ENCODE results near the gene QRSL1. TPM values are rescaled to one million over a fixed set of nuclear protein-coding genes. Genes with fewer than 3 reads are reported as not detected.
A peak's percentile ranks its signal among the peaks of the same experiment; 100 is the strongest.

QRSL1 gene
- total and polyA plus RNA-seq, 2 experiments from 2014 or later = 7.8 to 9.7 TPM

DNA sequence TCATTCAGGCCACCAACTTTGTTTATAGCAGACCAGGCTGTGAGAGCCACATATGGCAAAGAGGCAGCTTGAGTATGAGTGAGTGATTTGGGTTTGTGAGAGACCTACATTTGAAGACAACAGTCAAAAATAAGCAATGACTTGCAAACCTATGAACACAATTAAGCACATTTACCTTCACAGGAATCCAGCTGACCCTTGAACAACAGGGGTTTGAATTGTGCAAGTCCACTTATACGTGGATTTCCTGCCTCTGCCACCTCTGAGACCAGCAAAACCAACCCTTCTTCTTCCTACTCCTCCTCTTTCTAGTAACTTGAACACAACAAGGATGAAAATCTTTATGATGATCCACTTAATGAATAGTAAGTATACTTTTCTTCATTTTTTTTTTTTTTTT, 10.2 kb upstream of the QRSL1 start:
- Histone ChIP-seq H3K36me3 (ENCODE audit: low read depth) (no peaks in the 10 kb centered on the region), H3K4me1 (ENCODE audit: insufficient read depth) (no peaks in the 10 kb centered on the region), H3K9me2 (ENCODE audit: insufficient read depth) (no peaks in the 10 kb centered on the region), H4K20me1 (ENCODE audit: insufficient read depth) (no peaks in the 10 kb centered on the region), H3F3A (ENCODE audit: insufficient read depth) (no peaks in the 10 kb centered on the region), H3K9ac (no peak overlapping the region), H2AFZ (no peak overlapping the region), H3K27me3 (replicated peaks; ENCODE audit: insufficient read depth) (no peaks in the 10 kb centered on the region), H3K27ac (no peak overlapping the region), H3K4me3 (no peak overlapping the region), H3K9me3 (ENCODE audit: low read depth) (no peaks in the 10 kb centered on the region), H3K79me2 (ENCODE audit: insufficient read depth) (no peaks in the 10 kb centered on the region), H3K4me2 (ENCODE audit: unreplicated experiment) (no peak overlapping the region)
- no peak for DNase-seq
- TF ChIP-seq EZH2phosphoT487 (IDR thresholded peaks at IDR 0.05; ENCODE audit: insufficient read depth, low read depth) = no peak
- TF ChIP-seq EZH2 (IDR thresholded peaks at IDR 0.05; ENCODE audit: insufficient read depth, poor library complexity, severe bottlenecking) = no peak
- WGBS, 2 experiments (ENCODE audit: low coverage in 1 of 2, low lambda C conversion rate in 2 of 2, missing lambda C conversion rate in 2 of 2) = 93 to 100% methylated on average over 1 of the region's 1 CpG
- in situ Hi-C loops (cut with MboI) = no loop called here

DNA sequence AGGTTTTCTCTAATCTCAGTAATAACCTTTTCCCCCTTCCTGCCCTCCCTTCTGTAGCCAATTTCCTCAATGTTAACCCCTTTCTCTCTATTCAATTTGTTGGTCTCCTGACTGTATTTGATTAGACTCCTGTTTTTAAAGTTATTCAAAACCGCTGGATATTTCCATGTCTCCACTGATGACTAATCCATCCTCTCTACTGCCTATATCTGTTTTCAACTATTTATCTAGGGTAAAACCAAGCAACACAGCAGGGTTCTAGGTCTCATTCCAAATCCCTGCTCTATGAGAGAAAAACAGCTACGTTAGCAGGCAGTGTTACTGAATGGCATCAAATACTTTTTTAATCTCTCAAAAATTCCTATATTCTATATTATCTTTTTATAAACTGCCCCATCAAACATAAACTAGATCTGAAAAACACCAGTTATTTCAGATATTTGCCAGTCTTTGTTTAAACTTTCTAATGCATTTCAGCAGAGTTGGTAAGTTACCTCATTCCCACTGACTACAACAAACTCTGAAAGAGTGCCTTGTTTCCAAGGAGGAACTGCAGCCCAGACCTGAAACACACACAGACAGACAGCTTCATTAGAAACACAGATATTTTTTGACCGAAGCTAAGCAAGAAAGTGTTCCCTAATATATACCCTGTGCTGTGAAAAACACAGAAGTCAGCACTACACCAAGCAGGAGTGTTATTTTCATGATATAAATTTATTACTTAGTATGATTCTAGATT, 8.3 kb upstream of the QRSL1 start:
- Histone ChIP-seq H3K4me3 (no peak overlapping the region), H3K36me3 (ENCODE audit: low read depth) (no peaks in the 10 kb centered on the region), H4K20me1 (ENCODE audit: insufficient read depth) (no peaks in the 10 kb centered on the region), H3K9me3 (ENCODE audit: low read depth) (no peaks in the 10 kb centered on the region), H3K79me2 (ENCODE audit: insufficient read depth) (no peaks in the 10 kb centered on the region), H3F3A (ENCODE audit: insufficient read depth) (no peaks in the 10 kb centered on the region), H3K4me1 (ENCODE audit: insufficient read depth) (no peaks in the 10 kb centered on the region), H2AFZ (no peak overlapping the region), H3K27ac (no peak overlapping the region), H3K27me3 (replicated peaks; ENCODE audit: insufficient read depth) (no peaks in the 10 kb centered on the region), H3K4me2 (ENCODE audit: unreplicated experiment) (no peak overlapping the region), H3K9ac (no peak overlapping the region), H3K9me2 (ENCODE audit: insufficient read depth) (no peaks in the 10 kb centered on the region)
- TF ChIP-seq EZH2 (IDR thresholded peaks at IDR 0.05; ENCODE audit: insufficient read depth, poor library complexity, severe bottlenecking) (no peak), EZH2phosphoT487 (IDR thresholded peaks at IDR 0.05; ENCODE audit: insufficient read depth, low read depth) (no peak)
- WGBS, 2 experiments (ENCODE audit: low coverage in 1 of 2, low lambda C conversion rate in 2 of 2, missing lambda C conversion rate in 2 of 2) = 76 to 79% methylated on average over 3 of the region's 3 CpGs
- in situ Hi-C loops (cut with MboI) = no loop called here
- peak; percentile 36 for DNase-seq

- Histone ChIP-seq H3K9me2 (ENCODE audit: insufficient read depth) (no peaks in the 10 kb centered on the region), H3K4me1 (ENCODE audit: insufficient read depth) (no peaks in the 10 kb centered on the region), H3K27ac (no peak overlapping the region), H4K20me1 (ENCODE audit: insufficient read depth) (no peaks in the 10 kb centered on the region), H3K9me3 (ENCODE audit: low read depth) (no peaks in the 10 kb centered on the region), H3K9ac (no peak overlapping the region), H3F3A (ENCODE audit: insufficient read depth) (no peaks in the 10 kb centered on the region), H3K4me3 (no peak overlapping the region), H2AFZ (no peak overlapping the region), H3K4me2 (ENCODE audit: unreplicated experiment) (no peak overlapping the region), H3K27me3 (replicated peaks; ENCODE audit: insufficient read depth) (no peaks in the 10 kb centered on the region), H3K79me2 (ENCODE audit: insufficient read depth) (no peaks in the 10 kb centered on the region), H3K36me3 (ENCODE audit: low read depth) (no peaks in the 10 kb centered on the region)
- TF ChIP-seq EZH2phosphoT487 (IDR thresholded peaks at IDR 0.05; ENCODE audit: insufficient read depth, low read depth) (no peak), EZH2 (IDR thresholded peaks at IDR 0.05; ENCODE audit: insufficient read depth, poor library complexity, severe bottlenecking) (no peak)
- in situ Hi-C loops (cut with MboI) = no loop called here
- no peak for DNase-seq
- WGBS, 2 experiments (ENCODE audit: low coverage in 1 of 2, low lambda C conversion rate in 2 of 2, missing lambda C conversion rate in 2 of 2) = 95 to 97% methylated on average over 8 of the region's 8 CpGs
Observed at GRCh38 chr6:106622412-106622811, 7.0 kb upstream of the QRSL1 start.

GRCh38 chr6:106623039-106623438, 6.3 kb upstream of the QRSL1 start:
- no peak for DNase-seq
- Histone ChIP-seq H3K79me2 (ENCODE audit: insufficient read depth) (0 out of 2 replicates have a peak, but pooled peaks cover under 1% of the 10 kb centered on the region), H3F3A (ENCODE audit: insufficient read depth) (no peaks in the 10 kb centered on the region), H3K9ac (no peak overlapping the region), H3K27ac (no peak overlapping the region), H3K36me3 (ENCODE audit: low read depth) (no peaks in the 10 kb centered on the region), H3K9me2 (ENCODE audit: insufficient read depth) (no peaks in the 10 kb centered on the region), H3K4me2 (ENCODE audit: unreplicated experiment) (no peak overlapping the region), H2AFZ (no peak overlapping the region), H3K4me3 (no peak overlapping the region), H4K20me1 (ENCODE audit: insufficient read depth) (no peaks in the 10 kb centered on the region), H3K4me1 (ENCODE audit: insufficient read depth) (no peaks in the 10 kb centered on the region), H3K9me3 (ENCODE audit: low read depth) (no peaks in the 10 kb centered on the region), H3K27me3 (replicated peaks; ENCODE audit: insufficient read depth) (no peaks in the 10 kb centered on the region)
- in situ Hi-C loops (cut with MboI) = no loop called here
- 80 to 89% methylated on average over 1 of the region's 1 CpG for WGBS, 2 experiments (ENCODE audit: low coverage in 1 of 2, low lambda C conversion rate in 2 of 2, missing lambda C conversion rate in 2 of 2)
- TF ChIP-seq EZH2 (IDR thresholded peaks at IDR 0.05; ENCODE audit: insufficient read depth, poor library complexity, severe bottlenecking) (no peak), EZH2phosphoT487 (IDR thresholded peaks at IDR 0.05; ENCODE audit: insufficient read depth, low read depth) (no peak)

Data from GM23248 (cell line).